ENCODE data around the gene PHEX.
A peak's percentile ranks its signal among the peaks of the same experiment; 100 is the strongest.

PHEX gene
- long read RNA-seq, donor 1: 0 reads
- long read RNA-seq, donor 2: 0 reads
- long read RNA-seq, donor 3: 0 reads
- long read RNA-seq, donor 4: 0 reads
- long read RNA-seq, donor 5: 0 reads
- long read RNA-seq, donor 6: 0 reads
- long read RNA-seq, donor 7: 0 reads
- long read RNA-seq, donor 8: 0 reads

DNA sequence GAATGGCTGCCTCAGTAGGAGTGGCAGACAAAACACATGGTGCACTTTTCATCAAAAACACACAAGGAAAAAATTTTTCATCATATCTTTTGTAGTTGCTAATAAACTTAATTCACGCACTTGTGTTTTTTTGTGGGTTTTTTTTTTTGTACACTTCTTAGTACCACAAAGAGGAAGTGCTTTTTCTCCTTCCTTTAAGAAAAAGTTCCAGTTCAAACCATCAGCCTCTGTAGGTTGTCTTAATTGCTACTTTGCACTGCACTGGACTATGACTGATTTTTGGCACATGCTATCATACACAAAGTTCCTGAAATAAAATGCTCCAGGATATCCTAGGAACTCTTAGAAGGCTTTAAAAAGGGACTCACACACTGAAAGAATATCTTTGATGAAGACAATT lies at the start of gene PHEX:
PHEX (plus strand) TSS at position 242 of the 400 bp plus-strand sequence. CDS start 681 bp downstream, outside the sequence.
- no peak for DNase-seq

GRCh38 chrX:21985332-21985777 lies 46.8 kb upstream of the PHEX start:
- DNase-seq: peak; percentile 27

GRCh38 chrX:21986596-21986995 lies 45.5 kb upstream of the PHEX start:
- no peak for DNase-seq

GRCh38 chrX:21989384-21989783 lies 42.7 kb upstream of the PHEX start:
- DNase-seq: no peak

- no peak for DNase-seq
These were observed 41.3 kb upstream of the PHEX start for GRCh38 chrX:21990832-21991231.

GRCh38 chrX:21991504-21991903 lies 40.6 kb upstream of the PHEX start:
- no peak for DNase-seq

DNA sequence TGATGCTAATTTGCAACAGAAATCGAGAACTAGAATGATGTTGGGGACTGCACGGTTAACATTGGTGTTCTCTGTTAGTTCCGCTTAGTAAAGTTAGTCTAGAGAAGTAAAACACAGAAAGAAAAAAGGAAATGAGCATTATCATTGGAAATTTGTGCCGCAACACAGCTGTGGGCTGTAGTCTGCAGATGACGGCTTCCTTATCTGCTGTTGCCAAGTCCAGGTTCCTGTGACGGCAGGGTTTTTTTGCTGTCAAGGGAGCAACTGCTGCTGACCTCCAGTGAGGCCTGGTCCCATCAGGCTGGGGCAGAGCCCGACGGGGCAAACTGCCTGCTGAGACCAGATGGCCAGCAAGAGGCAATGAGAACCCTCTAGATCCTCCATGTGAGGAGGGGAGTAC lies 38.9 kb upstream of the PHEX start:
- DNase-seq: no peak

DNA sequence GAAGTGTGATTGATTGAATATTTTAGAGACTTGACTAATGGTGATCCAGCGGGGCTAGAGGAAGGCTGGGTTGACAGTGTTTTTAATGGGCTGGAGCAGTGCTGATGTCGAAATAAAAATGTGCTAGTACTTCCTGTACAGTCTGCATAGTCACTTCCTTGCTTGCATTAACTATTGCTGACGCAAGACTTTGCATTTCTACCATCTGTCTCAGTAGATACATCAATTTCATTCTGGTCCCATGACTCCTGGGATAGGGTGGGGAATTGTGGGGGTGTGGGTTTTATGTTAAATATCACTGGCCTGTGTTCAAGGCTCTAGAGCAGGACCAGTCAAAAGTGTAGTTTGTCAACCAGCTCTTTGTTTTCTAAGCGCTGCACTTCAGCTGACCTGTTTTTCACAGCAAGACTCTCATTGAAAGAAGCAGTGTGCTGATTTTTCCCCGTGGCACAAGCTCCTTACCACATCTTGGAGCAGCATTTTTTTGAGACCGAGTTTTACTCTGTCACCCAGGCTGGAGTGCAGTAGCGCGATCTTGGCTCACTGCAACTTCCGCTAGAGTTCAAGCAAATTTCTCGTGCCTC lies 35.2 kb upstream of the PHEX start:
- no peak for DNase-seq

DNA sequence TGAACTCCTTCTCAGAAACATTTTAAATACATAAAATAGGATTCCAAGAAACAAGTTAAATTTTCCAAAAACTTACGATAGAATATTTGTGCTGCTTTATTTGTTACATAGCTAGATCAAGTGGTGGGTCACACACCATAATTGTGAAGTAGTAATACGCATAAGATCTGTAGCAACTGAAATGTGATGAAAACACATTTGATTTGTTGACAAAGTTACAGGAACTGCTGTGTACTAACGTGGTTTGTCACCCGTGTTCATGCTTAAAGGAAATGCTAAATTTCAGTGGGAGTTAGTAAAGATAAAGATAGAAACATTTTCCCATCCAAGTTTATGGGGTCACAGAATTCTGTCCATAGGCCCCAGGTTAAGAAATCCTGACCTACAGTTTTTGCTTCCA lies 34.1 kb upstream of the PHEX start:
- no peak for DNase-seq

DNA sequence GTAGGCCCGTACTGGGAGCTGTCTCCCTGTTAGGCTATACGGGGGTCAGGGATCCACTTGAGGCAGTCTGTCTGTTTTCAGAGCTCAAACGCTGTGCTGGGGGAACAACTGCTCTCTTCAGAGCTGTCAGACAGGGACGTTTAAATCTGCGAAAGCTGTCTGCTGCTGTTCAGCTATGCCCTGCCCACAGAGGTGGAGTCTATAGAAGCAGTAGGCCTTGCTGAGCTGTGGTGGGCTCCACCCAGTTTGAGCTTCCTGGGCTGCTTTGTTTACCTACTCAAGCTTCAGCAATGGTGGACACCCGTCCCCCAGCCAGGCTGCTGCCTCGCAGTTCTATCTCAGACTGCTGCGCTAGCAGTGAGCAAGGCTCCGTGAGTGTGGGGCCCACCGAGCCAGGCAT lies 27.3 kb upstream of the PHEX start:
- DNase-seq: no peak

DNA sequence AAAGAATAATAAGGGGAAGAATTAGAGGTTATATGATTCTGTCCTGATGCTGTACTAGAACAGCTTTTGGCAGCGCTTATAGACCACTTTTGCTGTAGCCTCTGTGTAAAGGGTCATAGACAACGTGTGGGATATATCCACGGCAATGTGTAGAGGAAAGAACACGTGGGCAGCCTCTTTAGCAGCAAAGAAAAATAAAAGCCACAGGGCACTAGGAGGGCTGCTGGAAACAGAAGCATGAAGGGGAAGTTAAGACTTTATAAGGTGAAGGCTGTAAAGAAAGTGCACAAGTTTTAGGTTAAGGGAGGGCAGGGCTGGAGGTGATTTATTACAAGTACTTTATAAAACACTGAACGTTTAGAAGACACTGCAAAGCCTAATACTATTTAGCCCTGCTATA lies 20.1 kb upstream of the PHEX start:
- no peak for DNase-seq

GRCh38 chrX:22012931-22013330 lies 19.2 kb upstream of the PHEX start:
- no peak for DNase-seq

- no peak for DNase-seq
These were observed 16.9 kb upstream of the PHEX start for GRCh38 chrX:22015139-22015750.

DNA sequence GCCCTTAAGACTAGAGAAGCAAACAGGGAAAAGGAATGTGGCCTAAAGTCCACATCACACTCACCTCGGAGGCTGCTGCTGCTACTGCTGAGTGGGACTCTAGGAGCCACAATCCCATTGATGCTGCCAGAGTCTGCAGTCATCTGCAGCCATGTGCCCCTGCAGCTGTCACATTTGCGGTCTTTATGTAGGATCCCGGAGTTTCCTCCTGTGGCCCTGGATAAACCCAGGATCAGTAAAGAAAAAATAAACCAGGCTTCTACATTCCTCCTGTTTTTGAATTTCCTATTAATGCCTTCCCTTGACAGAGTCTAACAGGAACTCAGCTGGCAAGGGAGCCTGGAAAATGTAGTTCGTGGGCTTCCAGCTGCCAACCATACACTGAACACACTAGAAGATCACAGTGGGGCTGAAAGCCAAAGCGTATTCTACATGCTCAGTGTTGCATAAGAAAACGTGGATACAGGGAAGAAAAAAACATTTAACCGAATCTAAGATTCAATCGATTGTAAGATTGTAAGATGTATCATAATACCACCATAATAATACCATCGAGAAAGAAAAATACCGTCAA lies 10.3 kb upstream of the PHEX start:
- DNase-seq: no peak

GRCh38 chrX:22024577-22024976 lies 7.5 kb upstream of the PHEX start:
- no peak for DNase-seq

GRCh38 chrX:22025751-22026150 lies 6.4 kb upstream of the PHEX start:
- no peak for DNase-seq

- no peak for DNase-seq
These were observed 5.4 kb upstream of the PHEX start for GRCh38 chrX:22026731-22027130.

DNA sequence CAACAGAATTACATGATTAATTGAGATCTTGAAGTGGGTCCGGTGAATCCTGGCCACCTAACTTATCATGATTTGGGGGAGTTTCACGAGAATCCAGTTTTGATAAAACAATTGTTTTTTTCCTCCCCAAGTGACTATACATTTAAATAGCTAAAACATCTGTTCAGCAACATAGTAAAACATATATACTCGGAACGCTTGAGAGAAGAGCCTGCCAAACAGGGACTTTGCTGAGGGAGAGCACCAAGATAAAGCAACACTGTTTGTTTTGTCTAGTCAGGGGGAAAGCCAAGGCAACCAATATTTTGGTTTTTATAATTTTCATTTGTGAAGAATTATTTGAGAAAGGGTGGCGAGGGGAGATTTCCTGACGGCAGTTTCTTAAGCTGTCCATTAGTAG lies 381 bp downstream of the PHEX start:
- no peak for DNase-seq

DNA sequence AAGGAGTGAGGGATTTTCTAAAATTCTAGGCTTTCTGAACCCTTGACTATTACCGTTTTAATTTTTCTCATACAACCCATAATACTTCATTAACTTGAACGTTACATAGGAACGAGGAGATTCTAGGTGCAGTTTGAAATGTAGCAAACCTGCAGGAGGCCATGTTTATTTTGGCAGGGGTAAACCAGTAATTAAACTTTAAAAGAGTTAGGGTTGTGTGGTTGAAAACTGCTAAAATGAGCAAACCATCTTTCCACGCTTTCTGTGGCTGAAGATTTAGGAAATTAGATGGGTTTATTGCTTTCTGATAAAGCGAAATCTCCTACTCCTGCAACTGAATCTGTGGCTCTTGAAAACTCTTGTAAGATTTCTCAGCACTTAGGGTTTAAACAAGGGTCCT lies 1.7 kb downstream of the PHEX start:
- no peak for DNase-seq

GRCh38 chrX:22035236-22035635 lies 3.1 kb downstream of the PHEX start:
- DNase-seq: no peak

GRCh38 chrX:22037225-22037624 lies 5.1 kb downstream of the PHEX start:
- DNase-seq: no peak

GRCh38 chrX:22037911-22038537 lies 5.9 kb downstream of the PHEX start:
- DNase-seq: no peak

DNA sequence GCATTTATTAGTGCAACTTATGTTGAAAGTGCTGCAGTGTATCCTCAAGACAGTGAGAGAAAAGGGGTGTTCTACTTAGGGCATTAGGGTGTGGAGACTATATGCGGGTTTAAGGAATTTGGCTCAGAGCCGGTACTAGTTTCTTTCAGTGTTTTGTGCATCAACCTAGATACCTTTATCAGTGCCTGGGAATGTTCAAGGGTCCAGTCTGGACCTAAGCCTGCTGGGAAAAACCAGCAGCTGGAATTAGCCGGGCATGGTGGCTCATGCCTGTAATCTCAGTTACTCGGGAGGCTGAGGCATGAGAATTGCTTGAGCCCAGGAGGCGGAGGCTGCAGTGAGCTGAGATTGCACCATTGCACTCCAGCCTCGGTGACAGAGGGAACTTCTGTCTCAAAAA lies 7.4 kb downstream of the PHEX start:
- no peak for DNase-seq
